NB4 (cell line): ENCODE results near the gene ZNF148.

ENCODE experiments used
- MYC ChIP-seq: IDR thresholded peaks from 2 replicates; pipeline ENCODE4 v1.6.1; 2011; ENCODE audit warnings: low read depth, low read length
- POLR2A ChIP-seq: IDR thresholded peaks from 2 replicates; pipeline ENCODE4 v1.6.1; 2011; ENCODE audit warnings: mild to moderate bottlenecking; ENCODE audit not compliant: insufficient read length; ENCODE audit errors: extremely low read depth
- TF ChIP-seq, protein P1 (sequence below): IDR thresholded peaks from one replicate; pipeline ENCODE4 v1.5.1; 2012; ENCODE audit warnings: low read depth, low read length
- TF ChIP-seq, protein P2 (sequence below): IDR thresholded peaks from 2 replicates; pipeline ENCODE4 v1.6.1; 2011; ENCODE audit warnings: low read depth, low read length

DNA sequence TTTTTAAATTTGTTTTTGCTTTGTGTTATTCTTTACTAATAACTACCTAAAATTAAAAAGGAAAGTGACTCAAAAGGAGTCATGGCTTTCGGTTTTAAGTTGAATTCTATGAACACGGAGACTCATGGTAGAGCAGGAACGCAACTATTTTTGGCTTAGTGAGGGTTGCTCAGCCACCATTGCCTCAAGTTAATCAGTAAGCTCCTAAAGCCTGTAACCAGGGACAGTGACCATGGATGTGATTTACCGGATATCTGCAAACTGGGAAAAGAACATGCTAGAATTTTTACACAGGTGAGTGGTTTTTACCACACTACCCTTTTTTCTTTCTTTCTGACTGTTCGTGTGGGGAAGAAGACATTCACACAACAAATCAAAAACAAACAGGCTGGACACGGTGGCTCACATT, 174.4 kb downstream of the ZNF148 start:
- TF ChIP-seq POLR2A (no peak), MYC (no peak)
- TF ChIP-seq, protein P1, sequence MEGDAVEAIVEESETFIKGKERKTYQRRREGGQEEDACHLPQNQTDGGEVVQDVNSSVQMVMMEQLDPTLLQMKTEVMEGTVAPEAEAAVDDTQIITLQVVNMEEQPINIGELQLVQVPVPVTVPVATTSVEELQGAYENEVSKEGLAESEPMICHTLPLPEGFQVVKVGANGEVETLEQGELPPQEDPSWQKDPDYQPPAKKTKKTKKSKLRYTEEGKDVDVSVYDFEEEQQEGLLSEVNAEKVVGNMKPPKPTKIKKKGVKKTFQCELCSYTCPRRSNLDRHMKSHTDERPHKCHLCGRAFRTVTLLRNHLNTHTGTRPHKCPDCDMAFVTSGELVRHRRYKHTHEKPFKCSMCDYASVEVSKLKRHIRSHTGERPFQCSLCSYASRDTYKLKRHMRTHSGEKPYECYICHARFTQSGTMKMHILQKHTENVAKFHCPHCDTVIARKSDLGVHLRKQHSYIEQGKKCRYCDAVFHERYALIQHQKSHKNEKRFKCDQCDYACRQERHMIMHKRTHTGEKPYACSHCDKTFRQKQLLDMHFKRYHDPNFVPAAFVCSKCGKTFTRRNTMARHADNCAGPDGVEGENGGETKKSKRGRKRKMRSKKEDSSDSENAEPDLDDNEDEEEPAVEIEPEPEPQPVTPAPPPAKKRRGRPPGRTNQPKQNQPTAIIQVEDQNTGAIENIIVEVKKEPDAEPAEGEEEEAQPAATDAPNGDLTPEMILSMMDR = no peak
- TF ChIP-seq, protein P2, sequence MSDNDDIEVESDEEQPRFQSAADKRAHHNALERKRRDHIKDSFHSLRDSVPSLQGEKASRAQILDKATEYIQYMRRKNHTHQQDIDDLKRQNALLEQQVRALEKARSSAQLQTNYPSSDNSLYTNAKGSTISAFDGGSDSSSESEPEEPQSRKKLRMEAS = no peak
